ES-I3 (cell line): ENCODE measurements around the gene PLCB4.

ENCODE experiments used
- H3K36me3 ChIP-seq: 2 replicates; pipeline ENCODE4 v1.6.1; 2013; ENCODE audit warnings: mild to moderate bottlenecking, low read length, control low read depth, moderate library complexity; ENCODE audit not compliant: insufficient read depth
- H3K4me1 ChIP-seq: 2 replicates; pipeline ENCODE4 v1.6.1; 2013; ENCODE audit warnings: mild to moderate bottlenecking, control low read depth, low read length; ENCODE audit not compliant: insufficient read depth
- H3K9ac ChIP-seq: 2 replicates; pipeline ENCODE4 v1.6.1; 2013; ENCODE audit warnings: low read depth, mild to moderate bottlenecking, low read length, moderate library complexity
- H3K9me3 ChIP-seq: 2 replicates; pipeline ENCODE4 v1.6.1; 2013; ENCODE audit warnings: mild to moderate bottlenecking, low read length, moderate library complexity; ENCODE audit not compliant: control insufficient read depth, insufficient read depth

PLCB4 gene

DNA sequence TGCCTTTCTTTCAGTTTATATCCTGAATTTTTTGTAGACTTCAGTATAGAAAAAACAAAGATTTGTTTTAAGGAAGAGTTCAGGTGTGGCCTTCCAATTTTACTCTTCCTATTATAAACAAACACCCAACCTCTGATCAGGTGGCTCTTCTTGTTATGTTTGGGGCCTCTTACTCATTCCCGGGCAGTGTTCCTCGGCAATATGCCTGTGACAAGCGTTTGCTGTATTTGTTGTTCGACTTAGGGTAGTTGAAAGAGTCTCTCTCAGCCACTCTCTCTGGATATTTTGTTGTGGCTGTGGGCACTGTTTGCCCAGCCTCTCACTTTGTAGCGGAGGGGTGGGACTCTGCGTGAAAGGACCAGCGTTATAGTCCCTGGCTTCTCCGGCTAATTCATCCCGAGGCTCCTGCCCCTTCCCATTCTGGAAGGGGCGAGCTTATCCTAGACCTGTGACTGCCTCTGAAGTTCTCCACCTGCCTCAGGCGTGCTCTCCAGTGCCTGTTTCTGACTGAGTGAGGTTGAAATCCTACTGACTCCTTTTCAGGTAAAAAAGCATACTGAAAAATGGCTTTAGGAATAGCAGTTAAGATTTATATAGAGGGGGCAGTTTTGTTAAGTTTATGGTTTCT is 97.4 kb downstream of the PLCB4 start:
- H3K9ac ChIP-seq, result no peak overlapping the region
- H3K36me3 ChIP-seq, result no peaks in the 10 kb centered on the region

DNA sequence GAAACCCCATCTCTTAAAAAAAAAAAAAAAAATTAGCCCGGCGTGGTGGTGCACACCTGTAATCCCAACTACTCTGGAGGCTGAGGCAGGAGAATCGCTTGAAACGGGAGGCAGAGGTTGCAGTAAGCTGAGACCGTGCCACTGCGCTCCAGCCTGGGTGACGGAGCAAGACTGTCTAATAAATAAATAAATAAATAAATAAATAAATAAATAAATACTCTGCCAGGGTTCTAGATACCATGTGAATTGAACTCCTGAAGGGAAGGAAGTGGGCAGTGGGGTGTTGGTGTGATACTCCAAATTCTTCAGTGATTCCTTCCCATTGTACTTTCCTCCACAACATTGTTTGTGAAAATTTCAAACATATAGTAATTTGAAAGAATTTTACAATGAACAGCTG is 100.5 kb downstream of the PLCB4 start:
- Histone ChIP-seq H3K9me3 (no peaks in the 10 kb centered on the region), H3K36me3 (no peaks in the 10 kb centered on the region), H3K4me1 (peaks cover 8% of the 10 kb centered on the region), H3K9ac (no peak overlapping the region)

More for the DNA sequence above, 97.4 kb downstream of the PLCB4 start:
- Histone ChIP-seq H3K4me1 (peaks cover 5% of the 10 kb centered on the region), H3K9me3 (no peaks in the 10 kb centered on the region)

DNA sequence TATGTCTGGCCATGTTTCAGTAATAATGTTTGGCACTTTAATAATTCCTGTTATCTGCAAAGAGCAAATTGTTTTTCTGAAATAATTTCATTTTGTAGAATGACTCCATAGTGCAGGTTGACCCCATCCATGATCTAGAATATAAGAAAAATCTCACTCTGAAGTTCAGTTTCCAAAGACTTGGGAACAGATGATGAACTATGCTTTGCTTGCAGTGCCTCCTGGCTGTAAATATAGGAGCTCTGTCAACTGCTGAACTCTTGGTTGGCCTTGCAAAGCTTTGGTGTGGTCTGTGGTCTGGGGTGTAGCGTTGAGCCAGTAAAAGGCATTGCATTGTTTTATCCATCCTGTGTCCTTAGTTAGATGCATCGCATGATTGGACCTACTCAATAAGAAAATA is 104.0 kb downstream of the PLCB4 start:
- Histone ChIP-seq H3K9me3 (no peaks in the 10 kb centered on the region), H3K9ac (no peak overlapping the region), H3K36me3 (no peaks in the 10 kb centered on the region), H3K4me1 (peaks cover 3% of the 10 kb centered on the region; the same call in 1 of the 2 replicates)

DNA sequence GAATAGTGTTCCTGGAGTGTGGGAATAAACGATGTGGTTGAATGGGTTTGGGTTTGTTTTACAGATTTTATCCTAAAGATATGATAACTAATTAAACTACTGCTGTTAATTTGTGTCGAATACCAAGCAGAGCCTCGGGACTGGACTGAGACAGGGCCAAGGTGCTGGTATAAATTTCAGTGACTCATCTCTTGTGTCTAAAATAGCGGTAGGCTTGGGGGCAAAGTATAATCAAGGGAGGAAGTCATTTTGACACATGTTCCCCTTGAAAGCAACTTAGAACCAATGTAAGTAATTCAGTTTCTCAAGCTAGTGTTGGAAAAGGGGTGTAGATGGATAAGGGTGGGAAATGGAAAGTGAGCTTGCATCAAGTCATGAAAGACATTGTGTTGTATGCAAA is 108.4 kb downstream of the PLCB4 start:
- no peaks in the 10 kb centered on the region for H3K36me3 ChIP-seq
- no peaks in the 10 kb centered on the region; the same call in 1 of the 2 replicates for H3K9me3 ChIP-seq
- H3K4me1 ChIP-seq, result peaks cover 21% of the 10 kb centered on the region
- no peak overlapping the region for H3K9ac ChIP-seq

DNA sequence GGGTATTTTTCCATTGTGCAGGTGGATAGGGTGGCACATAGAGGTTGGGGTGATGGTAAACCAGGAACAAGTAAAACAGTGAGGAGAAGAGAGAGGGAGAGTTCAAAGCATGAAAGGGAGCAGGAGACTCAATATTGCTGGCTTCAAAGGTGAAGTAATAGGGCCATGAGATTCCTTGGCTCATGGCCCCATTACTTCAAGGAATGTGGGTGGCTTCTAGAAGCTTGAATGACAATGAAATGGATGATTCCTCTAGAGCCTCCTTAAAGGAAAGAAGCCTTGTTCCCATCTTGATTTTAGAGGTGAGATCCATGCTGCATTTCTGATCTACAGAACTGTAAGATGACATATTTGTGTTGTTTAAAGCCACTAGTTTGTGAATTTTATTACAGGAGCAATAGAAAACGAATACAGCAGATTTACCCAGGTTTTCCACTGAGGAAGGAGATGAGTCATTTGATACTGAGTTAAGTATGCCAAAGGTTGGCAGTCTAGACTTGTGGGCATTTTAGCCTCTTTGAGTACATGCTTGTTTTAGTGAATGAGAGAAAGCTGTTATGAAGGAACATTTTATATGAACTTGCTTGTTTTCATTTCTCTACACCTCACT is 110.4 kb downstream of the PLCB4 start:
- H3K4me1 ChIP-seq, result peaks cover 20% of the 10 kb centered on the region
- no peaks in the 10 kb centered on the region for H3K36me3 ChIP-seq
- H3K9ac ChIP-seq, result no peak overlapping the region
- H3K9me3 ChIP-seq, result no peaks in the 10 kb centered on the region; the same call in 1 of the 2 replicates

DNA sequence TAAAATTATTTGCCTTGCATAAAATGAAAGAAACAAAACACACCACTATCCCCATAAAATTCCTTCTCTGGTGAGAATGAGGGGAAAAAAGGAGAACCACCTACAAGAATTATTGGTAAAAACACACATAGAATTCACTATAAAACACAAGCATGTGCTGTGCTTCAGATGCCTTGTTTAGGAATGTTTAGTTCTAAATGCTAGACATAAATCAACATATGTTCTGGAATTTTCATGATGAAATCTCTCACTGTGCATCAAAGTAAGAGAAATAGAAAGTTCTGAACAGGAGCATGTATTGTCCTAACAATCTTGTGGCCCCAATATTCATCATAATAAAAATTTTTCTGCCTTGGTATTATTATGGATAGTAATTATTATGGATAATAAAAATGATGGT is 111.0 kb downstream of the PLCB4 start:
- Histone ChIP-seq H3K9me3 (no peaks in the 10 kb centered on the region; the same call in 1 of the 2 replicates), H3K9ac (no peak overlapping the region), H3K36me3 (no peaks in the 10 kb centered on the region), H3K4me1 (peaks cover 20% of the 10 kb centered on the region)

DNA sequence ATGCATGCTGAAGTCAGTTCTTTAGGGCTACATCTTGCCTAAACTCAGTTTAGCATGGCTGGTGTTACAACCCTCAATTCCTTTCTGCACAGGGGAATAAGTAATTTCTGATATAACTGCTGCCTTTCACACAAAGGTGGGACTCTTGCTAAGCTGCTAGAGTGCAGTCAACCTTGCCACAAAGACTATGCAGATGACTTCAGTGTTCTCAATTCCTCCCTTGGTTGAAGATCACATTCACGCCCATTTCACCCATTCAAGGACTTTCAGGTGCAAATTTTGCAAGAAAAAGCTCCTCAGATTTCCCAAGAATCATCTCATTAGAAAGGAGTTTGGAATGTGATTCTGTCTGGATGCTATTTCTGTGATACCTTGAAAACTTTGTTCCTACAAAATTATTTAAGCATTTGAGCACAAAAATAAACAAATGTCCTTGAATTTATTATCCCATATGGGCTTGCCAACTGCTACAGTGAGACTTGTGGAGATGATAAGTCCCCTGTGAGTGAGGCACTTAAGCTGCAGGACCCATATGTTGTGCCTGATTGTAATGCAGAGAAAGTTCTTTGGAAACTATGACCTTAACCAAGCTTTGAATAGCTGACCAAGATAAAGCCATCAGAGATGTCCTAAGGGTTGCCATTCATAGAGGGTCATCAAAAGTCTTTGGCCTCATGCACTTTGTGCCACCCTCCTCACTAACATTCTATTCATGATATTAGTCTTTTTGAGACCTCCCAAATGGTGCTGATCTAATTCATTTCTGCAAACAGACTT is 111.8 kb downstream of the PLCB4 start:
- Histone ChIP-seq H3K4me1 (peaks cover 24% of the 10 kb centered on the region), H3K9me3 (no peaks in the 10 kb centered on the region; the same call in 1 of the 2 replicates), H3K36me3 (no peaks in the 10 kb centered on the region), H3K9ac (no peak overlapping the region)

DNA sequence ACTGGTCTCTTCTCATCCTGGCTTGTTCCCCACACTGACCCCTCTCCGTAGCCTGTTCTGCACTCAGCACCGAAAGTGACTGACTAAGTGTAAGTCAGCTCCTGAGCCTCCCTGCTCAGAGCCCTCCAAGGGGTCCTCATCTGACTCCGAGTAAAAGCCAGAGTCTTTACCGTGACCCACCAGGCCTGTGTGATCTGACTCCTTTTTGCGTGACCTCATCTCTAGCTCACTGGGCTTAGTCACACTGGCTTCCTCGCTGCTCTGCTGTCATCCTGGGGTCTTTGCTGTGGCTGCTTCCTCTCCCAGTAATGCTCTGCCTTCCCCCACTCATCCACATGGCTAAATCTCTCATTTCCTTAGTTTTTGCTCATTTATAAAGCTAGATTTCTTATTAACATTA is 116.6 kb downstream of the PLCB4 start:
- H3K9me3 ChIP-seq, result no peaks in the 10 kb centered on the region; the same call in 1 of the 2 replicates
- no peaks in the 10 kb centered on the region for H3K36me3 ChIP-seq
- peaks cover 16% of the 10 kb centered on the region for H3K4me1 ChIP-seq
- H3K9ac ChIP-seq, result no peak overlapping the region

DNA sequence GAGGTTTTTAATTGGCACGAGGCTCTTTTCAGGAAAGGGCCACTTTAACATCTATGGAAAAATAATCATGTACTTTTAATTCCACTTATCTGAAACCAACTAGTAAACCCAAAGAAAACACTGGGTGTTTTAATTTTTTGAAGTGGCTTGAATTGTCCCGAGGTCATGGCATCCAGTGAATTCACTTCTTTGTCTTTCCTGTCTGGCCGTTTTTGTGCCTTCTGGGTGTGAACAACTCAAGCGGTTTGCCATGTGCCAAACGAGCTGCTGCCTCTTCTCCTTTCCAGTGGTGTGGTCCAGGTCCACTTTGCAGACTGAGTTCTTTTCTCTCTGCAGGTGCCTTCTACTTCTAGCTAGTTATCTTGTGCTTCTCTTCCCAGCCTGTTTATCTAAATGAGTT is 117.5 kb downstream of the PLCB4 start:
- Histone ChIP-seq H3K36me3 (no peaks in the 10 kb centered on the region), H3K9ac (no peak overlapping the region), H3K4me1 (peaks cover 7% of the 10 kb centered on the region; the same call in 1 of the 2 replicates), H3K9me3 (no peaks in the 10 kb centered on the region; the same call in 1 of the 2 replicates)

DNA sequence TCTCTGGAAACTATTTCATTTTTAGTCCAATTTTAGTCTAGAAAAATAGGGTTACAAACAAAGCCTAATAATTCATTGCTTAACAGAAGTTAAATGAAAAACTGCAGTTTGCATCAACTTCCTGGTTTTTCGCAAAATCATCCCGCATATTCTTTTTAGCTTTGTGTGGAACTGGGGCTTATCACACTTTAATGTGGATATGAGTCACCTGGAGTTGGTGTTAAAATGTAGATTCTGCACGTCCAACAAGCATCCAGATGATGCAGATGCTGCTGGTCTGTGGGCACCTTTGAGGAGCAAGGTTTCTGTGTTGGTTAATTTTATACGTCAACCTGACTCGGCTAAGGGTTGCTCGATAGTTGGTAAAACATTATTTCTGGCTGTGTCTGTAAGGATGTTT is 126.1 kb downstream of the PLCB4 start:
- H3K9me3 ChIP-seq, result no peaks in the 10 kb centered on the region; the same call in 1 of the 2 replicates
- H3K4me1 ChIP-seq, result 0 out of 2 replicates have a peak, but pooled peaks cover 8% of the 10 kb centered on the region
- H3K9ac ChIP-seq, result no peak overlapping the region
- H3K36me3 ChIP-seq, result no peaks in the 10 kb centered on the region

DNA sequence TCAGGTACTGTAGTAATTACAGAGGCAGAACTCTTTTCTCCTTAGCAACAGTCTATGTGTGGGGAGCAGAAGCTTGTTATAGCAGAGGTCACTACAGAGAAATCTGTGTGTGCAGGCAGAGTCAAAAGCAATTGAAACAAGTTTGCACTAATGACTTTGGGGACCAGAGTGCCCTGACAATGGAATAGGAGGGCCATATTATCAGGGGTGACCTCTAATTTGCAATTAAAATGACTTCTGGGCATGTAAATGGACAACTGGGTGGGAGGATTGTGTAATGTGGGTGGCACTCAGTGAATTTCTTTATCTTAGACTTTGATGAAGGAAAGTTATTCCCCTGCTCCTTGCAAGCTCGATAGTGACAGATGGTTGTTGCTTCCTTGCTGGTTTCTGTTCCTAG is 127.2 kb downstream of the PLCB4 start:
- no peaks in the 10 kb centered on the region; the same call in 1 of the 2 replicates for H3K9me3 ChIP-seq
- 0 out of 2 replicates have a peak, but pooled peaks cover 8% of the 10 kb centered on the region for H3K4me1 ChIP-seq
- H3K36me3 ChIP-seq, result no peaks in the 10 kb centered on the region
- H3K9ac ChIP-seq, result no peak overlapping the region

DNA sequence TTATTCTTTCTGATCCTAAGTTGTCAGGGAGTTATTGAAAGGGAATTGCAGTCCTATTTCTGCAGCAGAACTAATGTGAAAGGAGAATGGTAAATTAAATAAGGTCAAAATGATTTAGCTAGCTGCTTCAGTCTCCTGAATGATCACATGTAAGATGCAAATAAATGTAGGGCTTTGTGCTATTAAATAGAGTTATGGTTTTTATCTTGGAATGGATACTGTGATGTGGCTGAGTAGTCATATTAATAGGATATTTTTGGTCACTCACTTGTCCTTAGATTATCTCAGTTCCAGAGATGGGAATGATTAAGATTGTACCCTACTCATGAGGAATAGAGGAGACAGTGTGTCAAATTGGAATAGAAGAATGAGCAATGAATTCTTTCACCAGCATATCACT is 129.6 kb downstream of the PLCB4 start:
- Histone ChIP-seq H3K36me3 (no peaks in the 10 kb centered on the region), H3K9ac (no peak overlapping the region), H3K4me1 (0 out of 2 replicates have a peak, but pooled peaks cover 8% of the 10 kb centered on the region)

DNA sequence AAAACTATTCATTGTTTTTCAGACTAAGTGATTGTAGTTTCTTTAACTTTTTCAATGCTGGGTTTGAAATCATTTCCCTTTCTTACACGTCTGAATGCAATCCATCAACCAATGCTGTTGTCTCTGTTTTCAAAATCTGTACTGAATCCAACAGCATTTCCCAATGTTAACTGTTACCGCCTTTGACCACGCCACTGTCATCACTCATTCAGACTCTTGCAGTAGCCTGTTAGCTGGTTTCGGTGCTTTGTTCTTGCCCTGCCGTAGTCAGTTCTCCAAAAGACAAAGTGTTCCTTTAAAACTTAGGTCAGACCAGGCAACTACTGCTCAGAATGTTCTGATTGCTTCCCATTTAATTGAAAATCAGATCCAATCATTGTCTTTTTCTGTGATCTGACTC is 131.3 kb downstream of the PLCB4 start:
- Histone ChIP-seq H3K9me3 (no peaks in the 10 kb centered on the region), H3K4me1 (0 out of 2 replicates have a peak, but pooled peaks cover 7% of the 10 kb centered on the region), H3K36me3 (no peaks in the 10 kb centered on the region), H3K9ac (no peak overlapping the region)

More for the DNA sequence above, 129.6 kb downstream of the PLCB4 start:
- no peaks in the 10 kb centered on the region for H3K9me3 ChIP-seq

DNA sequence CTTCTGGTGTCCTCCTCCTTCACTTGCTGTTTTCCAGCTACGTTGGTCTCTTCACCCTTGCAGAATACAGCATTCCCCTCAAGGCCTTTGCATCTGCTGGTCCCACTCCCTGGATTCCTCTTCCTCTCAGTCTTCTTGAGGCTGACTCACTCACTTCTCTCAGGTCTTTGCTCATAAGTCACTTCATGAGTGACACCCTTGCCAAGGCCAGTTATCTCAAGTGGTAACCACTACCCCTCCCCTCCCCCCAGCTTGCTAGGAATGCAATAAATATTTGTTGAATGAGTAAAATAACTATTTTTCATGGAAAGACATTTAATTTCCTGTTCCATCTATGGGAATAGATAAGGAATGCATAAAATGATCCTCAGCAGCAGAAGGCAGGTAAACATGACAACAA is 131.7 kb downstream of the PLCB4 start:
- Histone ChIP-seq H3K36me3 (no peaks in the 10 kb centered on the region), H3K9me3 (no peaks in the 10 kb centered on the region), H3K9ac (no peak overlapping the region), H3K4me1 (0 out of 2 replicates have a peak, but pooled peaks cover 4% of the 10 kb centered on the region)
